ENCODE results near the gene GTSE1. TPM values are rescaled to one million over a fixed set of nuclear protein-coding genes. Genes with fewer than 3 reads are reported as not detected.
"Not testable (repeated sequence)": the region's sequence is repeated elsewhere in the genome, so short reads cannot be mapped to it uniquely, and the experiment has no call there.

Gene GTSE1, protein sequence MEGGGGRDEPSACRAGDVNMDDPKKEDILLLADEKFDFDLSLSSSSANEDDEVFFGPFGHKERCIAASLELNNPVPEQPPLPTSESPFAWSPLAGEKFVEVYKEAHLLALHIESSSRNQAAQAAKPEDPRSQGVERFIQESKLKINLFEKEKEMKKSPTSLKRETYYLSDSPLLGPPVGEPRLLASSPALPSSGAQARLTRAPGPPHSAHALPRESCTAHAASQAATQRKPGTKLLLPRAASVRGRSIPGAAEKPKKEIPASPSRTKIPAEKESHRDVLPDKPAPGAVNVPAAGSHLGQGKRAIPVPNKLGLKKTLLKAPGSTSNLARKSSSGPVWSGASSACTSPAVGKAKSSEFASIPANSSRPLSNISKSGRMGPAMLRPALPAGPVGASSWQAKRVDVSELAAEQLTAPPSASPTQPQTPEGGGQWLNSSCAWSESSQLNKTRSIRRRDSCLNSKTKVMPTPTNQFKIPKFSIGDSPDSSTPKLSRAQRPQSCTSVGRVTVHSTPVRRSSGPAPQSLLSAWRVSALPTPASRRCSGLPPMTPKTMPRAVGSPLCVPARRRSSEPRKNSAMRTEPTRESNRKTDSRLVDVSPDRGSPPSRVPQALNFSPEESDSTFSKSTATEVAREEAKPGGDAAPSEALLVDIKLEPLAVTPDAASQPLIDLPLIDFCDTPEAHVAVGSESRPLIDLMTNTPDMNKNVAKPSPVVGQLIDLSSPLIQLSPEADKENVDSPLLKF
- total RNA-seq = 0.99 and 3.7 TPM in 2 replicates

DNA sequence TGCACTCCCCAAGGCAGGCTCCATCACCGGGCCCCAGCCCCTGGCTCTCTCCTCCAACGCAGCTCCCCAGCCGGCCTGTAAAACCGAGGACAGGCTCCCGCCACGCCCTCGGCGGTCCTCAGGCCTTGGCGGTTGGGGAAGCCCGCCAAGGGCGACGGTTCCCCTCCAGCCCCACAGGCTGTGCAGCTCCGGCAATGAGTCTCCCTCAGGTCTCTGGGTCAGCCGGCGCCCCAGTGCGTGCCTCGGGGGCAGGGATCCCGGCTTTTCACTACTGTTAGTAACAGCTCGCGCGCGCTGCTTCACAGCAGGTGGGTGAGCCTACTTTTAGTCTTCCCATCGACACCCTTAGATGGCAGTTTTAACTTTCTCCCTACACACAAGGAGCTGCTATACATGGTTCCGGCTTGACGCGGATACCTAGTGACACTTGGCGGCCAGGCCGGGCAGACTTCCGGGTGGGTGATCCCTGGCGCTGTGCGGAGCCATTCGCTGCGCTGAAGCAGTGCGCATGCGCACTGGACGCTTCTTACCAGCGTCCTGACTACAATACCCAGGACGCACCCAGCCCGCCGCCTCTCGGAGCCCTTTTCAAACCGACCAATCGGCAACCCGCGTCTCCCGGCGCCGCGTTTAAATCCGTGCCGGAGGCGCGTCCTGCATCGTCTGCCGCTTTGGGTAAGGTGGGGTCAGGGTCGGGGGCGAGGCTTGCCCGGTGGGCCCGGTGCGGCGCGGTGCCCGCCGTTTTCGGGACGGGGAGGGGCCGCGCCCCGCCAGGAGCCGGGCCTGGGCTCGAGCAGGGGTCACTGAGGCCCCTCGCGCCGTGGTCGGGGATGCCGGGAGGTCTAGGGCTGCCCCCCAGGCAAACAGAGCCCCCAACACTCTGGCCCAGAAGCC is at the start of gene GTSE1:
TSS of gene GTSE1 (plus strand) at position 614 of the 894 bp plus-strand sequence. CDS start 531 bp downstream, outside the sequence.
- DNase-seq (ENCODE audit: low read depth in 2 of 2) = peak; percentile 97 to 98

DNA sequence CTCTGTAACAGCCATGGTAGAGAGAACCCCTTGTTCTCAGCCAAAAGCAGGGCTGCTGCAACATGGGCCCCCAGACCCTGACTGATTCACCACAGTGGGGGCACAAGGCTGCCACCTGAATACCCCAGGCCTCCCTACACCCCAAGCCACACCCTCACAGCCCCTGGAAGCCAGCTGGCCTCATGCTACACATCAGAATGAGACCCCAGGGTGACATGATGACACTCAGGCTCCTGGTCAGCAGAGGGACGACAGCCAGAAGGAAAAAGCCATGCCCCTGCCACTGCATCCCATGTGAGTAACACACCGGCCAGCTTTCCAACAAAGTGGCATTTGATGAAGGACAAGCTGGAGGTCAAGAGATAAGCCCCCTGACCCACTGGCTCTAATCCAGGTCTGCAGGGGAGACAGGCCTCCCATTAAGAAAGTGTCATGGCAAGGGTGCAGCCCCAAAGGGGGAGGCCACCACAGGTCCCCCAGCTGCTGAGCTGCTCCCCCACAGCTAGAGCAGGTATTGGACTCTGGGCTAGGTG is 49.2 kb upstream of the GTSE1 start:
- no peak for DNase-seq (ENCODE audit: low read depth in 2 of 2)

DNA sequence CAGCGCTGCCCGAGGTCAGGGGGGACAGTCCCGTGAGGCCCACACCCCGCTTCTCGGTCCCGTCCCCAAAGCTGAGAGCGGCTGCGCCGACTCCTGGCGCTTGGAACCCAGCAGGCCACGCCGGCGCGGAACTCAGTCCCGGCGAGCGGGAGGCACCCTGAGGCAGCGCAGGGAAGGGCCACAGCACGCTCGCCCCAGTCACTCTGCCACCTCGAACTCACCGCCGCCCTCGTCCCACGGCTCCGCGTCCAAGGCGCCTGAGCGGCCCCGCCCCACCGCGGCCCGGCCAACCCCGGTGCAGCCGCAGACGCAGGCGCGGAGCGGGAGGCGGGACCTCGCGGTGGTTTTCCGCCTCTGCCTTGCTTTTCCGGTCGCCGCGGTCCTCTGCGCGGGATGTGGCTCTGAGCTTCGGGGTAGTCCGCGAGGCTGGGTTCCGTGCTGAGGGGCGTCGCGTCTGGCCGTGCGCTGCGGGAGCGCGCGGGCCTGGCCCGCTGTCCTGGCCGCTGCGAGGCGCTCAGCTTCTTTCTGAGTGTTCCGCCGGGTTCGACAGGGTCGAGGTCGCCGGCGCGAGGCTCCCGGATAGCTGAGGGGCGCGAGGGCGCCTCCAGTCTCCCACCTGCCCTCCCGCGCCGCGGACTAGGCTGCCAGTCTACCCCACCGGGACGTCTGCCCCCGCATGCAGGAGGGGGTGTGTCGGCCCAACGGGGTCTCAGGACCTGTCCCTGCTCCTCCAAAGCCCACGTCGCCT is 46.5 kb upstream of the GTSE1 start, which contains the start of gene CDPF1:
TSS of gene CDPF1 (minus strand) at position 259 of the 748 bp plus-strand sequence. CDS start 2,009 bp downstream, outside the sequence.
- DNase-seq (ENCODE audit: low read depth in 2 of 2) = peak; percentile 86 to 89

DNA sequence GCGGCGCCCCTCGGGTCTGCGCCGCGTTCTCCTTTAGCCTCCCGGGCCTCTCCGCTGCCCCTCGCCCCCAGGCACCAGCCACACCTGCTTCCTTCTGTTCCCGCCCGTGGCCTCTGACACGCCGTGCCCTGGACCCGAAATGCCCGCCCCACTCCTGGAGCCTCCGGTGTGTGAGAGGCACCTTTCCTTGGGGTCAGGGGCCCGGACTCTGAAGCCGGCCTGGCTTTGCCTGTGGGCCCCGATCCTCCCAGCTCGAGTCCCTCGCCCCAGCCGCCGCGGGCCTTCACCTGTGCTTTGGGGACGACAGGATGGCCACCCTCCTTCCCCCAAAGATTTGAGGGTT is 45.9 kb upstream of the GTSE1 start:
- DNase-seq (ENCODE audit: low read depth in 2 of 2) = no peak

DNA sequence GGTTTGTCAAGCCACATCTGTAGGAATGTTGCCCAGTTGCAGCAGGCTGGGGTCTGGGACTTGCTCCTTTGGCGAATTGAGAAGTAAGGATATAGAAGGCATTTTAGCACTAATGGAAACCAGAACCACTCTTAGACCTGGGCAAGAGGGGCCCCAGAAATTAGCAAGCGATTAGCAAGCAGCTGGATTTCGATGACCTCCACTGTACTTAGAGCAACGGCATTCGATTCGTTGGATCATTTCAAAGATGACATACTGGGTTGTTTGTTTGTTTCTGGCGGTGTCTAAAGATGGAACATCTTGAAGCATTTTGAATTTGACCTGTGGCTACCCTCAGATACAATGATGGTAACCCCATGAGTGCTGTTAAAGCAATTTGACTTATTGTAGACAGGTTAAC is 45.4 kb upstream of the GTSE1 start:
- no peak for DNase-seq (ENCODE audit: low read depth in 2 of 2)

DNA sequence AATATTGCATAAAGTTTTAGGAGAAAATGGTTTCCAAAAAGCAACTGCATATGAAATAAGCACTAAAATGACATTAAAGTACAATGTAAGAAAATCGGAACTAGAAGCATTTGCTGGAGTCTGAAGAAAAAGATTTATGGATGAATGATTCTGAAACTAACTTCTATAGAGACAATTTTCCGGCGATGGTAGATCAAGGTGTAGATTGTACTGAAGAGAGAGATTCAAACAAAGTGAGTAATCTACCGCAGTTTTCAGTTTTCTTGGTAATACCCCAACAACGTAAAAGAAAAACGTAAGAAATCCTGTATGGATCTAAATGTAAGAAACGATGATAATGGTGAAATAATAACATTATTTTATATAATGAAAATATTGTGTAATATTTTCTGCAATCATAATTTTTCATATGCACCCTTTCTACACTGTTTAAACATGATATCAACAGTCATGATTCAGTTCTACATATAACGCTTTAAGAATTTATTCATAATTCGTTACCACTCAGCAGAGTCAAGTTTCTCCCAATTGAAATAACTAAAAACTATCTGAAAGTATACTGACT is 44.8 kb upstream of the GTSE1 start:
- no peak for DNase-seq (ENCODE audit: low read depth in 2 of 2)

DNA sequence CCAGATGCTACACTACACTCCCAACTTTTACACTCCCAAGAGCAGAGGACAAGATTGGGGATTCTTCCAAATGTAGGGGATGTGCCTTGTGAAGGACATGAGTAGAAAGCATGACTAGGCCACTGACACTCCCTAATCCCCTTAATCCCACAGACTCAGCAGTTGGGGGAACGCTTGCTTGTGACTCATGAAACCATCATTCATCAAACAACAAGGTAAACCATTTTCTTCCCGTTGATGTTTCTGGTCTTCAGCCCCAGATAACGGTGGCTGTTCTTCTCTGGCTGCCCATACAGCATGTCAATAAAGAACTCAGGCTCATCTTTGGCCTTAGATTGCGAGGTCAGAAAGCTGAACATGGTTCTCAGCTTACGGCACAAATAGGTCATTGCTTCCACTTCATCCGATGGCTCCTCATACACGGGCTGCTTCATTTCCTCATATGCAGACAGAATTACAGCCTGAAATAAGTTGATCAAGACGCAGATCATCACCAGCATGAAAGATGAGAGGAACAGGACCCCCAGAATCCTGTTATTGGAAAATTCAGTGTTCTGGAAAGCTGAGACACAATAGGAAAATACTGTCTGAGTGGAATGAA is 40.2 kb upstream of the GTSE1 start:
- no peak for DNase-seq (ENCODE audit: low read depth in 2 of 2)

DNA sequence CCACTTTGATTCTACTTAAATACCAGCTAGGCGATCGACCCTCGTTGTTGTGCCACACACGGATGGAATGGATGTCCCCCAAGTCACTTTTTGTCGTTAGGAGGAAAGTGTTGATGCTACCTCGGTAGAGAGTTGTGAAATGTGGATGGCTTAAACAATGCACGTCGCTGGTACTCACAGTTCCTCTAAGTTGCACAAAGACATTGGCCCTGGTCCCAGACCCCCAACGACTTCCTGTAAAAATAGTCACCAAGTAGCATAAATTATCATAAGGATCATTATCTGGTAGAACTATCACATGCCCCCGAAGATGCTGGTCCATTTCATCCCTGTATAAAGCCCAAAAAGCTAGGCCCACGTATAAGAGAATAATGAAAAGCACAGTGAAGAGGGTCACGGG is 37.3 kb upstream of the GTSE1 start:
- DNase-seq (ENCODE audit: low read depth in 2 of 2) = no peak

DNA sequence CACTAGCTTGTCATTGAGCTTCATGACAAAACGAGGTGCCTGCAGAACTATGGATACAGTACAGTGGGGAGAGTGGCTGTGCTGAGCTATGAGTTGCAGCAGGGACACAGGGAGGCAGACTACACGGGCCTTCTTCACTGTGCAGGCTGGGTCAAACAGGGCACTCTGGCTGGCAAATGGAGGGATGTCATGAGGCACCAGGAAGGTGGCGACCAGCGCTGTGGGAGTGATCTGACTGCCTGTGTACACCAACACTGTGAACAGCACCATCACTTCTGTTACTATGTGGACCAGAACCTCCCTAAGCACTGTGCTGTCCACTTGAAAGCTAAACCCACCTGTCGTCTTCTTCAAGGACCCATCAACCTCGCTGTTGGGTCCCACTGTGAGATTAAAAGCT is 36.6 kb upstream of the GTSE1 start:
- no peak for DNase-seq (ENCODE audit: low read depth in 2 of 2)

DNA sequence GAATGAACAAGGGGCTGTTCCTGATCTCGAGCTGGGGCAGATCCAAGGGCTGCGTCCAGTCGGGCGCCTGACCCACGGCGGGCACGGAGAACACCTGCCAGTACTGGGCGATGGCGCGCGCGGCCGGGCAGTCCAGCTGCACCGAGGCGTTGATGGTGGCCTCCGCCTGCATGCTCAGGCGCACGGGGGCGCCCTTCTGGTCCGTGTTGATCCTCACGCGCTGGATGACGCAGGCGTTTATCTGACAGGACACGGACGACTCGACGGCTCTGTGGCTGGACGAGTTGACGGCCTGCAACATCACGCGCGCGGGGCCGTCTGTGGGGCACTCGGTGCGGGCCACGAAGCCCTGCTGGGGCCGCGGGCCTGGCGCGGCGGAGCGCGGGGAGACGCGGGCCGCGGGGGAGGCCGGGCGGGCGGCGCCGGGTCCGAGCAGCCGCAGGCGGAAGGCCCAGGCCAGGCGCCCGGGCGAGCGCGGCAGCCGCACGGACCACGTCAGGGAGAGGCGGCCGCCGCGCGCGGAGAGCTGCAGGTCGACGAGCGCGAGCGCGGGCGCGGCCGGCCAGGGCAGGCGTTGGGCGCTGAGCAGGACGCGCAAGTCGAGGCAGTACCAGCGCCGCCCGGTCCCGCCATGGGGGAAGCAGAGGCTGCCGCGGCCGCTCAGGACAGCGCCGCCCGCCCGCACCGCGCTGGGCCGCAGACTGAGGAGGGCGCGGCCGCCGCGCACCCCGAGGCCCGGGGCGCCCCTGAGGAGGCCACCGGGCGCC is 34.0 kb upstream of the GTSE1 start:
- peak; percentile 75 to 81 for DNase-seq (ENCODE audit: low read depth in 2 of 2)

DNA sequence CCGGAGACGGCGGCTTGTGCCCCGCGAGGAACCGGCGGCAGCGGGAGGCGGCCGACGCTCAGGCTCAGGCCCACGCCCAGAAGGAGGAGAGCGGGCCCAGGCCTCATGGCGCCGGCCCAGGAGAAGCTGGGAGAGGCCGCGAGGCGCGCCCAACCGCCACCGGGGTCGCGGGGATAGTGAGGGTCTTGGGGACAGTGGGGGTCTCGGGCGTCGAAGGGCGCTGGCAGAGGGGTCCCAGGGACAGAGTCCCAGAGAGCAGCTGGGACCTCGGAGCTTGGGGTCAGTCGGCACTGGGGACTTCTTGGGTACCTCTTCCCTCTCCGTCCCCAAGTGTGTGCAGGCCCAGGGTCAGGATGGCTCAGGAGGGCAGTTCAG is 33.5 kb upstream of the GTSE1 start, which contains the start of gene PKDREJ:
TSS of gene PKDREJ (minus strand) at position 128 of the 375 bp plus-strand sequence. CDS start at position 107, 21 bp downstream.
- DNase-seq (ENCODE audit: low read depth in 2 of 2) = no peak

DNA sequence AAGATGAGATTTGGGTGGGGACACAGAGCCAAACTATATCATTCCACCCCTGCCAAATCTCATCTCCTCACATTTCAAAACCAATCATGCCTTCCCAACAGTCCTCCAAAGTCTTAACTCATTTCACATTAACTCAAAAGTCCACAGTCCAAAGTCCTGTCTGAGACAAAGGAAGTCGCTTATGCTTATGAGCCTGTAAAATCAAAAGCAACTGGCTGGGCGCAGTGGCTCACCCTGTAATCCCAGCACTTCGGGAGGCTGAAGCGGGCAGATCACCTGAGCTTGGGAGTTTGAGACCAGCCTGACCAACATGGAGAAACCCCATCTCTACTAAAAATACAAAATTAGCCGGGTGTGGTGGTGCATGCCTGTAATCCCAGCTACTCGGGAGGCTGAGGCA is 32.1 kb upstream of the GTSE1 start:
- not testable (repeated sequence) for DNase-seq (ENCODE audit: low read depth in 2 of 2)

DNA sequence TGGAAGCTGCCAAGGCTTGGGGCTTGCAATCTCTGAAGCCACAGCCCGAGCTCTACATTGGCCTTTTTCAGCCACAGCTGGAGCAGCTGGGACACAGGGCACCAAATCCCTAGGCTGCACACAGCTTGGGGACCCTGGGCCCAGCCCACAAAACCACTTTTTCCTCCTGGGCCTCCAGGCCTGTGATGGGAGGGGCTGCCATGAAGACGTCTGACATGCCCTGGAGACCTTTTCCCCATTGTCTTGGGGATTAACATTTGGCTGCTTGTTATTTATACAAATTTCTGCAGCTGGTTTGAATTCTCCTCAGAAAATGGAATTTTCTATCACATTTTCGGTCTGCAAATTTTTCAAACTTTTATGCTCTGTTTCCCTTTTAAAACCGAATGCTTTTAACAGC is 31.0 kb upstream of the GTSE1 start:
- DNase-seq (ENCODE audit: low read depth in 2 of 2) = not testable (repeated sequence)

DNA sequence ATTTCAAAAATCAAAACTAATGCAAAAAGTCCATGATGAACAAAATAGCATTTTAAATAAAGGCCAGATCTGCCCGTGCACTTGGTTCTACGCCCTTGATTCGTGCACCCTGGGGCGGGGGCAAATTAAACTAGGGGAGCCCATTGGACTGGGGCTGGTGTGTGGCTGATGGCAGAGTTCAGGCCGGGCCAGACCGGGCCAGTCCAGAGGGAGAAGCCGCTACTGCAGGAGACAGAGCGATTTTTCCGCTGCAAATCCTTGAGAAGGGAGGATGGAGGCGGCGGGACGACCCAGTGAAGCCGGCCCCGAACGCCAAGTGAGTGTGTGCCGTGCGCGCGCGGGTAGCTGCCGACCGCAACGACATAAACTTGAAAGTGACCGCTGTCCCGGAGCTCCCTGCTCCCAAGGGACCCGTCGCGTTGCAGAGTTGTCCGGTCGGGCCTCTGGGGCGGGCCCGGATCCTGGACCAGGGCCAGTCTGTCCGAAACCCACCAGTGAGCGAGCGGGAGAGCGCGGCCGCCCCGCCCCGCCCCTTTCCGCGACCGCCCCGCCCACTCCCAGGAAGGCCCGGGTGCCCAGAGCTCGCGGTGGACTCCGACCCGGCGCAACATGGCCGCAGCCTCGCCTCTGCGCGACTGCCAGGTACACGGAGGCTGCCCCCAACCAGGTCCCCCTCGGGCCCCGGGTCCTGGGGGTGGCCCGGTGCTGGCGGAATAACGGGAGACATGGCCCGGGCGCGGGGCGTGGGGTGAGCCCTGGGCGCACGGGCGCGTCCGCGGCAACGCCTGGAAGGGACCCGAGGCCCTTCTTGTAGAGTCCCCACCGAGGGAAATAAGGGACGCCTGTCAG is 29.0 kb upstream of the GTSE1 start, which contains the start of gene TTC38:
TSS of gene TTC38 (plus strand) at position 578 of the 849 bp plus-strand sequence. CDS start at position 610, 32 bp downstream.
- DNase-seq (ENCODE audit: low read depth in 2 of 2) = peak; percentile 82 to 89

DNA sequence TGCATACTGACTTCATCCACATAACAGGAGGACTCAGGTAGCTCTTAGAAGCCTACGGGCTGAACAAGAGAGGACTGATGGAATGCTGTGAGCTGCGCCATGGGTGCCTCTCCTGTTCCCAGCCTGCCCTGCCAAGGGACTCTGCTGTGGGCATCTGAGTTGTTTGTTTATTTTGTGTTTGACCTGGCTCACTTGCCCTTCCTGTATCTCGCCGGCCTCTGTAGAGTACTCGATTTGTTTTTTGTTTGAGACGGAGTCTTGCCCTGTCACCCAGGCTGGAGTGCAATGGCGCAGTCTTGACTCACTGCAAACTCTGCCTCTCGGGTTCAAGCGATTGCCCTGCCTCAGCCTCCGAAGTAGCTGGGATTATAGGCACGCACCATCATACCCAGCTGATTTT is 27.1 kb upstream of the GTSE1 start:
- DNase-seq (ENCODE audit: low read depth in 2 of 2) = no peak

DNA sequence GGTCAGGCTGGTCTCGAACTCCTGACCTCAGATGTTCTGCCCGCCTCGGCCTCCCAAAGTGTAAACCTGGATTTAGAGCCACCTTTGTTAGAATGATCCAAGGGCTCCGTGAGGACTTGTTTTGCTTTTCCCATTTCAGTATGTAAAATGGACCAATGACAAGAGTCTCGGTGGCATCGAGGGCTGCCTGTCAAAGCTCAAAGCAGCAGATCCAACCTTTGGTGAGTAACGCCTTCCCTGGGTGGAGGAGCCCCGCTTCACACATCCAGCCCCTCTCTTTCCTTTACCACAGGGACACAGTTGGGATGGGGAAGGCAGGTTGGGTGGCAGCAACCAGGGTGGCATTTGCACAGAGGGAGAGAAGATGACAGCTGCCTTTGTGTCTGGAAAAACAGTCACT is 24.5 kb upstream of the GTSE1 start:
- DNase-seq (ENCODE audit: low read depth in 2 of 2) = no peak

DNA sequence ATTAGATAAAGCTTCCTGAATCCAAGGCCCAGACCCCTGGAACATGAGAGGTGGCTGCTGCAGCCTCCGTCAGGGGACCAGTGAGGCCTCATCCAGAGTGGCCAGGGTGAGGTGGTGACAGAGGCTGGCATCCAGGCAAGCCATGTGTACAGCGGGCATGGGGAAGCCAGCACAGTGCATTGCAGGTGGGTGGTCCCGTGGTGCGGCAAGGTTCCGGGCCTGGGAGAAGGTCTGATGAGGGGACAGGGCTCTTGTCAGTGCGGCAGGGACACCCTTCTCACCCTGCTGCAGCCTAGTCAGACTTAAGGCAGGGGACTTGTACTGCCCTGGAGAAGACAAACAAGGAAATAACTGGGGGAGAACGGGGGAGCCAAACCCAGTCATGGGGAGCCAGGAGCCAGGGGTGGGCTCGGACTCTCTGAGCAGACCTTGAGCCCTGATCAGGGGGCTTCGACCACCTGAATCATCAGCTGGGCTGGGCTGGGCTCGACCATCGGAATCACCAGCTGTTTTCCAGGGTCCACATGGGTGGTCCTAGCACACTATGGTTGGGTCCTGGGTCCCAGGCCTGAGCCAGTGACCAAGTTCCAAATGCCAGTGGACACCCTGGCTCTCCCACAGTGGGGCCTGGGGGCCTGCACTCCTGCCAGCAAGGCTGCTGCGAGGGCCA is 23.8 kb upstream of the GTSE1 start:
- no peak for DNase-seq (ENCODE audit: low read depth in 2 of 2)
